Mucosa of stomach (tissue), 1 donor: ENCODE results near the gene NTHL1.
"Not testable (repeated sequence)": the region's sequence is repeated elsewhere in the genome, so short reads cannot be mapped to it uniquely, and the experiment has no call there.

Source experiments
- H3K27me3 ChIP-seq: one replicate; pipeline ENCODE4 v1.7.0; 2013; ENCODE audit warnings: mild to moderate bottlenecking, low read length; ENCODE audit not compliant: control insufficient read depth, insufficient read depth
- H3K36me3 ChIP-seq: one replicate; pipeline ENCODE4 v1.7.0; 2013; ENCODE audit warnings: low read length; ENCODE audit not compliant: control insufficient read depth, insufficient read depth
- H3K4me1 ChIP-seq: one replicate; pipeline ENCODE4 v1.7.0; 2013; ENCODE audit warnings: mild to moderate bottlenecking, low read length; ENCODE audit not compliant: control insufficient read depth, insufficient read depth
- H3K4me3 ChIP-seq: one replicate; pipeline ENCODE4 v1.7.0; 2013; ENCODE audit warnings: low read length
- H3K9ac ChIP-seq: one replicate; pipeline ENCODE4 v1.7.0; 2013; ENCODE audit warnings: mild to moderate bottlenecking, low read length, moderate library complexity
- H3K9me3 ChIP-seq: one replicate; pipeline ENCODE4 v1.7.0; 2013; ENCODE audit warnings: mild to moderate bottlenecking, low read length, moderate library complexity; ENCODE audit not compliant: control insufficient read depth
- donor health status: Pancreatic carcinoma.

Gene NTHL1

DNA sequence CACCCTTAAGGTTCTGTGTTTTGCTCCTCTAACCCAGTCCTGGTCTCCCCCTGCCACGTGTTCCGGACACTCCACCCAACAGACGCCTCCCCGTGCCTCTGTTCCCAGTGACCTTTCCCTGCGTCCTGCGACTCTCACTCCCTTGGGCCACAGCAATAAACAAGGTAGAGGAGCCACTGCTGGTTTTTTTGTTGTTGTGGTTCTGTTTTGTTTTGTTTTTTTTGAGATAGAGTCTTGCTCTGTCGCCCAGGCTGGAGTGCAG is 31.8 kb downstream of the NTHL1 start:
- Histone ChIP-seq H3K9ac (peak overlapping the region; percentile 62), H3K4me1 (peaks cover 42% of the 10 kb centered on the region), H3K27me3 (peaks cover 22% of the 10 kb centered on the region), H3K9me3 (no peaks in the 10 kb centered on the region), H3K4me3 (no peak overlapping the region), H3K36me3 (no peaks in the 10 kb centered on the region)

DNA sequence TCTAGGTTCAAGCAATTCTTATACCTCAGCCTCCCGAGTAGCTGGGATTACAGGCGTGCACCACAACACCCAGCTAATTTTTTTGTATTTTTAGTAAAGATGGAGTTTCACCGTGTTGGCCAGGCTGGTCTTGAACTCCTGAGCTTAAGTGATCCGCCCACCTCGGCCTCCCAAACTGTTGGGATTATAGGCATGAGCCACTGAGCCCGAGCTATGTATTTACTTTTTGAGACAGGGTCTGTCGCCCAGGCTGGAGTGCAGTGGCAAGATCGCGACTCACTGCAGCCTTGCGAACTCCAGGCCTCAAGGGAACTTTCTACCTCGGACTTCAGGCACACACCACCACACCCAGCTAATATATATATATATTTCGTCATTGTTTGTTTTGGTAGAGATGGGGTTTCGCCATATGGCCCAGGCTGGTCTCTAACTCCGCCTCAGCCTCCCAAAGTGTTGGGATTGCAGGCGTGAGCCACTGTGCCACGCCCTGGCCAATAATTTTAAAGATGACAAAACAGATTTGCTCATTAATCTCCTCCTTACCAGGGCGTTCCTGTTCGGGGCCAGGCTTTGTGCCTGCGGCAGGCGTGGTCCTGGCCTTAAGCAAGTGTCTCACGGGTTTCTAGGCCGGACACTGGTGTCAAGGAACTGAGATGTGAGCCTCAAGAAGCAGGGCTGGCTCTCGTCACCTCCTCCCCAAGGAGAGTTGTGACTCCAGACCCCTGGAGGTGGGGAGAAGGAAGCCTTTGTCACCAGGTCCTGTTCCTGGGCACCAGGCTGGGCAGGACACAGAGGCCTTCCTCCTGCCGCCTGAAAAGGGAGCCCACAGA is 32.3 kb downstream of the NTHL1 start:
- Histone ChIP-seq H3K27me3 (peaks cover 17% of the 10 kb centered on the region), H3K9ac (peak overlapping the region; percentile 62), H3K4me1 (peaks cover 41% of the 10 kb centered on the region), H3K9me3 (no peaks in the 10 kb centered on the region), H3K4me3 (no peak overlapping the region), H3K36me3 (no peaks in the 10 kb centered on the region)

GRCh38 chr16:2013527-2013926 is 34.1 kb downstream of the NTHL1 start:
- no peak overlapping the region for H3K9ac ChIP-seq
- H3K4me1 ChIP-seq: peaks cover 35% of the 10 kb centered on the region
- no peaks in the 10 kb centered on the region for H3K9me3 ChIP-seq
- H3K27me3 ChIP-seq: no peaks in the 10 kb centered on the region
- no peaks in the 10 kb centered on the region for H3K36me3 ChIP-seq
- H3K4me3 ChIP-seq: no peak overlapping the region

GRCh38 chr16:2011726-2012125 is 35.9 kb downstream of the NTHL1 start:
- not testable (repeated sequence) for H3K9me3 ChIP-seq, H3K27me3 ChIP-seq, H3K36me3 ChIP-seq, H3K4me3 ChIP-seq, H3K9ac ChIP-seq
- H3K4me1 ChIP-seq: peaks cover 50% of the 10 kb centered on the region

DNA sequence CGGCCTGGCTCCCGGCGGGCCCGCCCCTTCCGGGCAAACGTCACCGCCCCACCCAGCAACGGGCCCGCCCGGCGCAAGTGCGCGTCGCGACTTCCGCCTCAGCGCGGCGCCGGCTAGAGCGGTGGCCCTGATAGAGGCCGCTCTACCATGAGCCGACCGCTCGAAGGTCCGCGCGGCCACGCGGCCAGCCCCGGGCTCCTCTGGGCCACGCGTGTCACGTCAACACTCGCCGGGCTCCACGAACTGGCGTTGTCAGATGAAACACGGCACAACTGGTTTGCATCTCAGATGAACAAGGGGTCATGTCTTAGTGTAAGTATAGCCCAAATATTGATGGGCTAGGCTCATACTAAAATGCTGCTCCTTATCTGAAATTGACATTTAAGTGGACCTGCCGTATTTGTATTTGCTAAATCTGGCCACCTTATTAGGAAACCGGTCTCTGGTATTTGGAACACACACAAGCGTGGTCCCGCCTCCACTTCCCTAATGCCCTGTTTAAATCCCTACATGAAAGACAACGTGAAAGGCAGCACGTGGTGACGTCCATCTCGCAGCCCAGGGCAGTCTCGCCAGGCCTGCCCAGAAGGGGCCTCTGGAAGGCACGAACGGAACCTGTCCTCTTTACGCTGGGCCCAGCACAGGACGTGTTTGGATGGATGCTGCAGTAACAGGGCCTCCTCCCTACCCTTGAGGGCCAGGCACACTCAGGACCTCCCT is 37.7 kb downstream of the NTHL1 start, which contains the start of gene ZNF598:
TSS of gene ZNF598 (minus strand) at position 31 of the 720 bp plus-strand sequence.
- H3K4me3 ChIP-seq: peak within 1 kb of the TSS; percentile 89
- H3K4me1 ChIP-seq: peaks cover 53% of the 10 kb centered on the region
- no peaks in the 10 kb centered on the region for H3K9me3 ChIP-seq
- no peaks in the 10 kb centered on the region for H3K36me3 ChIP-seq
- H3K27me3 ChIP-seq: no peaks in the 10 kb centered on the region
- peak within 1 kb of the TSS; percentile 97 for H3K9ac ChIP-seq

GRCh38 chr16:2009164-2009711 is 38.4 kb downstream of the NTHL1 start:
- Histone ChIP-seq H3K27me3 (no peaks in the 10 kb centered on the region), H3K9me3 (no peaks in the 10 kb centered on the region), H3K36me3 (no peaks in the 10 kb centered on the region), H3K4me1 (peaks cover 56% of the 10 kb centered on the region), H3K4me3 (peak overlapping the region; percentile 89), H3K9ac (peak overlapping the region; percentile 97)

- Histone ChIP-seq H3K9ac (peak overlapping the region; percentile 97), H3K36me3 (no peaks in the 10 kb centered on the region), H3K27me3 (no peaks in the 10 kb centered on the region), H3K4me1 (peaks cover 61% of the 10 kb centered on the region), H3K4me3 (peak overlapping the region; percentile 89), H3K9me3 (no peaks in the 10 kb centered on the region)
Observed at GRCh38 chr16:2008631-2009163, 38.9 kb downstream of the NTHL1 start.

GRCh38 chr16:2008009-2008526 is 39.6 kb downstream of the NTHL1 start:
- Histone ChIP-seq H3K4me3 (peak overlapping the region; percentile 89), H3K27me3 (no peaks in the 10 kb centered on the region), H3K4me1 (peaks cover 65% of the 10 kb centered on the region), H3K9me3 (no peaks in the 10 kb centered on the region), H3K9ac (peak overlapping the region; percentile 97), H3K36me3 (peaks cover 5% of the 10 kb centered on the region)

DNA sequence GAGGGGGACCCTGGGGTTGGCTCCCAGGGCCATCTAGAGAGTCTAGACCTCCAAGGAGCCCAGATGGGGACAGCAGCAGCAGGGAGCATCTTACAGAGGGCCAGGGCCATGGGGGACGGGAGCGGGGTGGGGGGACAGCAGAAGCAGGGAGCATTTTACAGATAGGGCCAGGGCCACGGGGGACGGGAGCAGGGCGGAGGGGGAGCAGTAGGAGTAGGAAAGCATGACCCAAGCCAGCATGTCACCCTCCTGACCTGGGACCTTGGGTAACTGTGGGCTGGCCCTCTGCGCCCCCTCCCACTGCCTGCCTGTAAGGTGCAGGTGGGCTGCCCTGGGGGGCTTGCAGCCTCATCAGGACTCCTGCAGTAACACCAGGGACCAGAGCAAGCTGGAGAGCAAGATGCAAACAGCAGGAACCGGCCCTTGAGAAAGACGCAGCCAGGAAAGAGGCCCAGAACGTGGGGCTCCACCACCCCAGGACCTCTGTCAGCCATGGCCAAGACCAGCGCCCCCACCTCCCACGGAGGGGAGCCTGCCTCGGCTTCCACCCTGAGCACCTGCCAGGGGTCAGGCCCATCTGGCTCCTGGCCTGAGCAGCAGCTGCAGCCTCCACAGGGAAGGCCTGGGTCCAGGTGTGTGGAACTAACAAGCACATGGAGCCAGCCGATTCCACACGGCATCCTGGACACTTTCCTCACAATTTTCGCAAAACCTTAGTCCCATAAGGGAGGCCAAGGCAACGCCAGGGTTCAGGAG is 40.4 kb downstream of the NTHL1 start:
- peaks cover 65% of the 10 kb centered on the region for H3K4me1 ChIP-seq
- no peak overlapping the region for H3K4me3 ChIP-seq
- H3K36me3 ChIP-seq: peaks cover 5% of the 10 kb centered on the region
- H3K9me3 ChIP-seq: no peaks in the 10 kb centered on the region
- no peaks in the 10 kb centered on the region for H3K27me3 ChIP-seq
- peak overlapping the region; percentile 97 for H3K9ac ChIP-seq

DNA sequence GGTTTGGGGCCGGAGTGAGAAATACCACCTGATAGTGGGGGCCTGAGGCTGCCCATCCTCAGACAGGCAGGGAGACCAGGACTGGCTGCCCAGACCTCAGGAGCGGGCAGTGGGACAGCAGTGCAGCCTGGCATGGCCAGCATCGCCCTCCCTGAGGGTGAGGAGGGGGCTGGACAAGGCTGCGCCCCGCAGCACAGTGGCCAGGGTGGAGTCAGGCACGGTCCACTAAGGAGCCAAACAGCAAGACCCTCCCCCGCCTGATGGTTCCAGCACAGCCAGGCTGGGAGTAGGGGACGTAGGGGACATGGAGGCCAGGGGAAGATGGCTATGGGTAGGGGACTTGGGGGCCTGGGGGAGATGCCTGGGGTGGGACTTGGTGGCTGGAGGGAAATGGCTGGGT is 41.3 kb downstream of the NTHL1 start:
- Histone ChIP-seq H3K27me3 (no peaks in the 10 kb centered on the region), H3K9me3 (no peaks in the 10 kb centered on the region), H3K9ac (no peak overlapping the region), H3K4me3 (no peak overlapping the region), H3K36me3 (peaks cover 5% of the 10 kb centered on the region), H3K4me1 (peaks cover 65% of the 10 kb centered on the region)

DNA sequence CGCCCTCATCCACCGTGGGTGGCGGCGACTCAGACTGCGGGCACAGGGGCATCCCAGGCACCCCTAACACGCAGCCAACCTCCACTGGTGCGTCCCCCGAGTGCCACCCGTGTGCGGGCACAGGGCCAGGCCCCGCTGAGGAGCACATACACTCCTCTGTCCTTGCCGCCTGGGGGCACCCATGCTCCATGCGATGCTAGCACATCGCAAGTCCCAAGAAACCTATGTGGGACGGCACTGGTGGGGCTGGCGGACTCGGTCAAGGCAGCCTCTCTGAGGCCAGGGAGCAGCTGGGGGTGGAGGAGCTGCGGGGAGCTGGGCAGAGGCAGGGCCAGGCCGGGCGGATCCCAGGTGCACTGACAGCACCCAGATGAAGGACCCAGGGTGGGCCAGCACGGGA is 42.0 kb downstream of the NTHL1 start:
- Histone ChIP-seq H3K4me1 (peaks cover 64% of the 10 kb centered on the region), H3K9me3 (no peaks in the 10 kb centered on the region), H3K36me3 (peaks cover 5% of the 10 kb centered on the region), H3K9ac (no peak overlapping the region), H3K27me3 (no peaks in the 10 kb centered on the region), H3K4me3 (no peak overlapping the region)
